ENCODE results near the gene APMAP. TPM values are rescaled to one million over a fixed set of nuclear protein-coding genes. Genes with fewer than 3 reads are reported as not detected.

Gene APMAP
- total RNA-seq, 4 donors from 2014 or later, result 85.3 to 337 (median 163) TPM

- no peak for TF ChIP-seq CTCF (IDR thresholded peaks at IDR 0.05)
- ATAC-seq (ENCODE audit: low FRiP score), result no peak
- DNase-seq (ENCODE audit: low spot score), result no peak
Observed at GRCh38 chr20:25024171-25024570, 31.6 kb upstream of the APMAP start.

- ATAC-seq (ENCODE audit: low FRiP score), result no peak
- DNase-seq (ENCODE audit: low spot score), result no peak
- TF ChIP-seq CTCF (IDR thresholded peaks at IDR 0.05), result no peak
Observed at GRCh38 chr20:25023356-25023755, 30.8 kb upstream of the APMAP start.

- peak; percentile 49 for ATAC-seq (ENCODE audit: low FRiP score)
Observed at GRCh38 chr20:25022680-25023079, 30.1 kb upstream of the APMAP start.

GRCh38 chr20:25021336-25021735 is 28.8 kb upstream of the APMAP start:
- no peak for TF ChIP-seq CTCF (IDR thresholded peaks at IDR 0.05)
- ATAC-seq (ENCODE audit: low FRiP score), result no peak
- no peak for DNase-seq (ENCODE audit: low spot score)

More at GRCh38 chr20:25022680-25023079, 30.1 kb upstream of the APMAP start:
- DNase-seq (ENCODE audit: low spot score), result no peak
- no peak for TF ChIP-seq CTCF (IDR thresholded peaks at IDR 0.05)

GRCh38 chr20:25020901-25021301 is 28.4 kb upstream of the APMAP start:
- DNase-seq (ENCODE audit: low spot score) (no peak), ATAC-seq (ENCODE audit: low FRiP score) (no peak)
- TF ChIP-seq CTCF (IDR thresholded peaks at IDR 0.05), result no peak

GRCh38 chr20:25020345-25020744 is 27.8 kb upstream of the APMAP start:
- TF ChIP-seq CTCF (IDR thresholded peaks at IDR 0.05), result no peak
- no peak for DNase-seq (ENCODE audit: low spot score)
- ATAC-seq (ENCODE audit: low FRiP score), result no peak

- ATAC-seq (ENCODE audit: low FRiP score), result no peak
- no peak for TF ChIP-seq CTCF (IDR thresholded peaks at IDR 0.05)
Observed at GRCh38 chr20:25019381-25020155, 27.0 kb upstream of the APMAP start.

More at GRCh38 chr20:25019381-25020155, 27.0 kb upstream of the APMAP start:
- no peak for DNase-seq (ENCODE audit: low spot score)
